HCT116 (cell line): ENCODE measurements around the gene BANF1. TPM values are rescaled to one million over a fixed set of nuclear protein-coding genes. Genes with fewer than 3 reads are reported as not detected.

Experiments used
- ATAC-seq: fragments of 200-7000 bp; cut with Tn5 transposase; 2 replicates; pipeline ENCODE4 v1.9.1; 2020; ENCODE audit warnings: mild to moderate bottlenecking, moderate library complexity
- BruUV-seq: library from RNA; stranded (reverse); fragments of 400-500 nt; replicated peaks from 2 replicates; lab custom pipeline; 2021; lab: Mats Ljungman, UMichigan
- CTCF ChIA-PET: fragments of 300-600 bp; sonication (Branson Sonifier 250); formaldehyde crosslinking; loops from one replicate; lab custom pipeline; 2021; ENCODE audit warnings: antibody characterized with exemption; lab: Charles Lee
- POLR2A ChIA-PET: fragments of 300-600, 350-600 bp; sonication (Branson Sonifier 250); formaldehyde crosslinking; loops from one replicate; lab custom pipeline; 2021; ENCODE audit warnings: antibody characterized with exemption; lab: Charles Lee
- RAD21 ChIA-PET, 2 experiments: fragments of 300-600 bp; sonication (Branson Sonifier 250); formaldehyde crosslinking; loops; one replicate each; lab custom pipeline; 2023; ENCODE audit warnings: low total read pairs in 2 of 2; ENCODE audit not compliant: uncharacterized antibody in 2 of 2, unreplicated experiment in 2 of 2, low non-redundant PET in 1 of 2; lab: Charles Lee
- DNase-seq: peaks from one replicate; pipeline ENCODE4 v3.0.0-alpha.2; 2010; ENCODE audit warnings: low read depth, low spot score
- H2AFZ ChIP-seq: fragments of 200-600 bp; shearing (Covaris generic), sonication (generic); 2 replicates; pipeline ENCODE4 v1.6.1; 2017; ENCODE audit warnings: low read depth, mixed run types, mixed read lengths, antibody characterized with exemption, low read length; ENCODE audit not compliant: poor library complexity, severe bottlenecking
- H3K27ac ChIP-seq: 2 replicates; pipeline ENCODE4 v1.5.1; 2012; ENCODE audit warnings: low read depth, low read length
- H3K27me3 ChIP-seq: fragments of 200-600 bp; sonication (generic); 2 replicates; pipeline ENCODE4 v1.6.1; 2016; ENCODE audit warnings: mixed run types, low read length, mixed read lengths; ENCODE audit not compliant: insufficient read depth
- H3K36me3 ChIP-seq, 2 experiments: fragments of 200-500 bp in 1 of 2; fragments of 200-600 bp in 1 of 2; sonication (Bioruptor generic) in 1 of 2; sonication (generic) in 1 of 2; 2 replicates each; pipeline versions ENCODE4 v1.5.1 to v1.6.1; 2014 to 2016; ENCODE audit warnings: low read length in 2 of 2, inconsistent platforms in 1 of 2, mixed read lengths in 1 of 2, mixed run types in 1 of 2; ENCODE audit not compliant: insufficient read depth in 2 of 2, control insufficient read depth in 1 of 2
- H3K4me1 ChIP-seq, 2 experiments: fragments of 200-600 bp in 1 of 2; sonication (generic) in 1 of 2; 2 replicates each; pipeline versions ENCODE4 v1.5.1 to v1.6.1; 2012 to 2017; ENCODE audit warnings: low read length in 2 of 2, inconsistent platforms in 1 of 2, mild to moderate bottlenecking in 1 of 2, mixed read lengths in 1 of 2, mixed run types in 1 of 2, moderate library complexity in 1 of 2; ENCODE audit not compliant: insufficient read depth in 2 of 2, control insufficient read depth in 1 of 2
- H3K4me2 ChIP-seq: fragments of 200-600 bp; sonication (generic); 2 replicates; pipeline ENCODE4 v1.6.1; 2017; ENCODE audit warnings: mixed run types, low read length, mixed read lengths
- H3K4me3 ChIP-seq, 2 experiments: fragments of 200-600 bp in 1 of 2; sonication (generic) in 1 of 2; replicated peaks in 1 of 2; 2 replicates each; pipeline ENCODE4 v1.5.1; 2011 to 2016; ENCODE audit warnings: low read length in 2 of 2, control low read depth in 1 of 2, low read depth in 1 of 2, mild to moderate bottlenecking in 1 of 2, mixed read lengths in 1 of 2, mixed run types in 1 of 2
- H3K79me2 ChIP-seq: fragments of 200-600 bp; sonication (generic); 2 replicates; pipeline ENCODE4 v1.6.1; 2017; ENCODE audit warnings: mild to moderate bottlenecking, mixed run types, low read length, moderate library complexity, mixed read lengths; ENCODE audit not compliant: insufficient read depth
- H3K9ac ChIP-seq: fragments of 200-600 bp; sonication (generic); 2 replicates; pipeline ENCODE4 v1.6.1; 2016; ENCODE audit warnings: low read length, mixed read lengths
- H3K9me2 ChIP-seq: fragments of 200-600 bp; sonication (generic), shearing (Covaris generic); 2 replicates; pipeline ENCODE4 v1.6.1; 2017; ENCODE audit warnings: mixed run types, mild to moderate bottlenecking, moderate library complexity; ENCODE audit not compliant: insufficient read depth
- H3K9me3 ChIP-seq, 2 experiments: fragments of 200-500 bp in 1 of 2; fragments of 200-600 bp in 1 of 2; sonication (Bioruptor generic) in 1 of 2; sonication (generic) in 1 of 2; 2 replicates each; pipeline ENCODE4 v1.6.1; 2014 to 2017; ENCODE audit warnings: low read length in 2 of 2, mixed read lengths in 2 of 2, inconsistent platforms in 1 of 2, low read depth in 1 of 2, mild to moderate bottlenecking in 1 of 2, mixed run types in 1 of 2, moderate library complexity in 1 of 2; ENCODE audit not compliant: control insufficient read depth in 1 of 2, insufficient read depth in 1 of 2
- H4K20me1 ChIP-seq: fragments of 200-600 bp; sonication (generic), shearing (Covaris generic); 2 replicates; pipeline ENCODE4 v1.6.1; 2017; ENCODE audit warnings: mixed run types, mild to moderate bottlenecking, moderate library complexity; ENCODE audit not compliant: insufficient read depth
- ATF3 ChIP-seq: IDR thresholded peaks from 2 replicates; pipeline ENCODE4 v1.6.1; 2012
- CBX3 ChIP-seq: IDR thresholded peaks from 2 replicates; pipeline ENCODE4 v1.6.1; 2012; ENCODE audit warnings: low read depth
- CEBPB ChIP-seq: IDR thresholded peaks from 2 replicates; pipeline ENCODE4 v1.6.1; 2012; ENCODE audit warnings: low read depth
- CTCF ChIP-seq, 3 experiments: fragments of 200-600 bp in 1 of 3; sonication (generic) in 1 of 3; IDR thresholded peaks in 2 of 3; conservative IDR thresholded peaks in 1 of 3; 2 replicates each; pipeline ENCODE4 v1.5.1; 2012 to 2017; ENCODE audit warnings: low read depth in 2 of 3, low read length in 2 of 3, antibody characterized with exemption in 1 of 3, borderline replicate concordance in 1 of 3, control low read depth in 1 of 3, mild to moderate bottlenecking in 1 of 3, mixed read lengths in 1 of 3, mixed run types in 1 of 3, moderate library complexity in 1 of 3; ENCODE audit not compliant: insufficient read depth in 1 of 3
- EGR1 ChIP-seq: IDR thresholded peaks from 2 replicates; pipeline ENCODE4 v1.6.1; 2012; ENCODE audit warnings: low read depth
- ELF1 ChIP-seq: IDR thresholded peaks from 2 replicates; pipeline ENCODE4 v1.6.1; 2012; ENCODE audit warnings: low read depth, borderline replicate concordance
- EZH2phosphoT487 ChIP-seq: fragments of 200-600 bp; IDR thresholded peaks from 2 replicates; pipeline ENCODE4 v1.6.1; 2018; ENCODE audit warnings: antibody characterized with exemption, borderline replicate concordance
- FOSL1 ChIP-seq: IDR thresholded peaks from 2 replicates; pipeline ENCODE4 v1.6.1; 2012; ENCODE audit warnings: low read depth
- MAX ChIP-seq: IDR thresholded peaks from 2 replicates; pipeline ENCODE4 v1.6.1; 2012
- POLR2A ChIP-seq: IDR thresholded peaks from 2 replicates; pipeline ENCODE4 v1.7.0; 2011; ENCODE audit warnings: borderline replicate concordance; ENCODE audit not compliant: insufficient read depth, insufficient read length; ENCODE audit errors: extremely low read depth
- POLR2AphosphoS5 ChIP-seq: IDR thresholded peaks from 2 replicates; pipeline ENCODE4 v1.6.1; 2011; ENCODE audit warnings: mild to moderate bottlenecking, low read depth, low read length, moderate library complexity
- REST ChIP-seq: IDR thresholded peaks from 2 replicates; pipeline ENCODE4 v1.6.1; 2012; ENCODE audit warnings: low read depth
- SIN3A ChIP-seq: IDR thresholded peaks from 2 replicates; pipeline ENCODE4 v1.6.1; 2012; ENCODE audit warnings: low read depth
- SP1 ChIP-seq: IDR thresholded peaks from 2 replicates; pipeline ENCODE4 v1.6.1; 2012; ENCODE audit warnings: low read depth
- SRF ChIP-seq: IDR thresholded peaks from 2 replicates; pipeline ENCODE4 v1.6.1; 2012; ENCODE audit warnings: low read depth
- TCF7L2 ChIP-seq: IDR thresholded peaks from 2 replicates; pipeline ENCODE4 v1.7.0; 2011; ENCODE audit warnings: borderline replicate concordance, inconsistent platforms; ENCODE audit not compliant: insufficient read depth, insufficient read length; ENCODE audit errors: extremely low read depth
- YY1 ChIP-seq: IDR thresholded peaks from 2 replicates; pipeline ENCODE4 v1.6.1; 2011; ENCODE audit warnings: low read length, low read depth, moderate library complexity, mild to moderate bottlenecking; ENCODE audit not compliant: insufficient replicate concordance; ENCODE audit errors: extremely low read depth
- ZBTB33 ChIP-seq: IDR thresholded peaks from 2 replicates; pipeline ENCODE4 v1.6.1; 2011; ENCODE audit warnings: mild to moderate bottlenecking, low read length, moderate library complexity; ENCODE audit not compliant: insufficient replicate concordance; ENCODE audit errors: extremely low read depth
- ZFX ChIP-seq: fragments of 450-650 bp; IDR thresholded peaks from 2 replicates; pipeline ENCODE4 v1.6.1; 2017
- ZNF274 ChIP-seq: fragments of 200-500 bp; sonication (Bioruptor generic); IDR thresholded peaks from 2 replicates; pipeline ENCODE4 v1.6.1; 2014; ENCODE audit warnings: mild to moderate bottlenecking, low read depth, low read length, inconsistent platforms
- intact Hi-C: fragments of 100-400 bp; cut with micrococcal nuclease; formaldehyde crosslinking; loops from 2 replicates; pipeline ENCODE4 v1.10.0; 2022
- total RNA-seq: library from RNA; stranded (reverse); gene quantifications from one replicate; pipeline ENCODE4 v1.2.1, GENCODE V29; 2021; ENCODE audit not compliant: unreplicated experiment

The BANF1 gene
- total RNA-seq, 1 experiment from 2014 or later: 356 TPM

GRCh38 chr11:66051371-66051765, 49.1 kb downstream of the BANF1 start:
- no peaks in the 10 kb centered on the region for H4K20me1 ChIP-seq
- no peaks in the 10 kb centered on the region for H3K9me2 ChIP-seq
- no peaks in the 10 kb centered on the region for H3K27me3 ChIP-seq
- H3K79me2 ChIP-seq: peaks cover 40% of the 10 kb centered on the region
- RAD21 ChIA-PET: interaction anchor here in 1 of 2 experiments (0.6 kb wide), 1 partner anchor 192 kb away, joined by 3 read pairs; no protein-coding TSS in a partner anchor
- H3K9me3 ChIP-seq: no peaks in the 10 kb centered on the region
- peak overlapping the region; percentile 60 to 79 for H3K4me3 ChIP-seq
- CTCF ChIA-PET: interaction anchor here (0.9 to 1.9 kb wide), 4 partner anchors 16 to 192 kb away, joined by 3 to 6 read pairs (median 4); partner anchors contain the start of genes BANF1 and EIF1AD
- BruUV-seq: TSS peak; percentile 98
- peak overlapping the region; percentile 83 for H3K27ac ChIP-seq
- peaks cover 21% of the 10 kb centered on the region in 2 experiments for H3K4me1 ChIP-seq
- POLR2A ChIA-PET: interaction anchor here (1.8 kb wide), 1 partner anchor 159 kb away, joined by 5 read pairs; no protein-coding TSS in a partner anchor
- peaks cover 17 to 20% of the 10 kb centered on the region in 2 experiments; a peak in 3 of 4 replicates for H3K36me3 ChIP-seq
- TF ChIP-seq YY1 (no peak), SIN3A (no peak), CEBPB (no peak), FOSL1 (no peak), CTCF (IDR thresholded peaks at IDR 0.05 in 2 of 3, conservative IDR thresholded peaks at IDR 0.05 in 1 of 3; ENCODE audit: borderline replicate concordance in 1 of 3, insufficient read depth in 1 of 3, low read depth in 2 of 3, low read length in 2 of 3) (no peak), ELF1 (no peak), MAX (no peak), CBX3 (no peak), SRF (no peak), EGR1 (no peak), ZBTB33 (no peak), POLR2AphosphoS5 (no peak), SP1 (no peak), REST (no peak), ZNF274 (no peak), POLR2A (no peak), ATF3 (no peak), ZFX (no peak), EZH2phosphoT487 (no peak), TCF7L2 (no peak)
- H2AFZ ChIP-seq: no peak overlapping the region
- intact Hi-C loops: no loop called here
- no peak for ATAC-seq
- DNase-seq: no peak
- peak overlapping the region; percentile 92 for H3K4me2 ChIP-seq
- peak overlapping the region; percentile 79 for H3K9ac ChIP-seq
